ENCODE measurements around the gene COMMD9.

DNA sequence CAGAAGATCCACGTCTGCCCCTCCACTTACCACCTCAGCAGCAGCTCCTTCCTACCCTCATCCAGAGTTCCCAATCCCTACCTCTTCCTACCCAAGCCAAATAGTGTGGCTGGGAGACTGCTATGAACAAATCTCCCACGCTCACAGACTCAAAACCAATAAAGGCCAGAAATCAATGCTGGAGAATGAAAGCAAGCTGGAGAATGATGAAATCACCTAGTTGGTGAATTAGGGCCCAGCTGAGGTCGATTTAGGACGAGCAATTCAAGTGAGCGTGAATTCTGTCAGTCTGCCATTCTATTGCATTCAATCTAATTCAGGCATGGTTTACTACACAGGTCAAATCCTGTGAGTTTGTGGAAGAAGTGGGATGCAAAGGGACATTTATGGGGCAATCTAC, 22.5 kb downstream of the COMMD9 start:
- TF ChIP-seq CTCF (IDR thresholded peaks at IDR 0.05) (no peak), POLR2AphosphoS5 (IDR thresholded peaks at IDR 0.05; ENCODE audit: insufficient read depth in 1 of 2, low read depth in 1 of 2) (no peak), POLR2A (IDR thresholded peaks at IDR 0.05) (no peak)
